Activated CD4-positive, CD25-positive, alpha-beta regulatory T cell treated with anti-CD3 and anti-CD28 coated beads, Interleukin-2, amount 50 U/mL, for 16 hours (primary cell): ENCODE results near the gene BCL7C.

ENCODE experiments used
- DNase-seq: peaks from one replicate; pipeline ENCODE4 v3.0.0-alpha.2; 2020; ENCODE audit warnings: low read depth, low spot score

BCL7C gene

GRCh38 chr16:30922960-30923535 is 29.2 kb upstream of the BCL7C start:
- DNase-seq, result peak; percentile 94

DNA sequence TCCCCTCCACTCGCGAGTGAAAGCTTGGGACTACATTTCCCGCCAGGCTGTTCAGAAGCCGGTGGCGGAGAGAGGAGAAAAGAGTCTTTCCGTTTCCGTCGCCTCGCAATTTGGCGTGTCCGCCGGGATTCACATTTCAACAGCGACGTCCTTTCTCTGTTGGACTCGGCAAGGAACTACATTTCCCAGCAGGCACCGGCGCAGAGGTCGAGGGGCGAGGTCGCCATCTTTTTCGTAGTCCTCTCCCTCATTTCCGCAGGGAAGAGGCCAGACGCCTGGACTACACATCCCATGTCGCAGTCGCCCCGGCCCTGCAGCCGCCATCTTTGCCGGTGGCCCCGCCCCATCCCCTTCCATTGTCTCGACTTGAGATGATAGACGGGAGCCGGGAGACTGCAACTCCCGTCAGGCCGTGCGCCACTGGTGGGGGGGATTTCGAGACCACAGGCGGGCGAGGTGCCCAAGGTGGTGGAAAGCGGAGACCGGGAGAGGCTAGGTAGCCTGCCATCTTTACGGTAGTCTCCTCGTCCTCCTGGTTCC is 28.6 kb upstream of the BCL7C start:
- DNase-seq, result peak; percentile 100

GRCh38 chr16:30921748-30922419 is 28.0 kb upstream of the BCL7C start:
- DNase-seq, result peak; percentile 75

- no peak for DNase-seq
These were observed 27.5 kb upstream of the BCL7C start for GRCh38 chr16:30921459-30921747.

DNA sequence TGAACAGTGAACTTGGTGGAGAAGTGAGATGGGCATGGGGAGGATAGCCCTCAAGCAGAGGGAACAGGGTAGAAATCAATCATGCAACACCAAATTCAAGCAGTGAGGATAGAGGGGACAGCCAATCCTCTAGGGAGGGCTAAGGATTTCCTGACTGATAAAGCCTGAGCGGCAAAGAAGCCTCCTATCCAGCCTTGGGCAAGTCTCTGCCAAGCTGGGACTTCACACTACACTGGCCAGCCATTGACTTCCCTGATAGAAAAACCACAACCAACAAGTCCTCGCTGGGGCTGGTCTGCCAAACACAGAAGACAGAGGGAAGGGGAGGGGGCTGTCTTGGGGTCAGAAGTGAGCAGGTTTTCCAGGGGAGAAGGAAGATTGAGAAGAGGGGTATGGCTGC is 27.0 kb upstream of the BCL7C start:
- DNase-seq, result no peak

- no peak for DNase-seq
These were observed 24.7 kb upstream of the BCL7C start for GRCh38 chr16:30918614-30919013.

GRCh38 chr16:30914830-30915229 is 21.0 kb upstream of the BCL7C start:
- DNase-seq, result no peak

GRCh38 chr16:30912794-30913412 is 19.0 kb upstream of the BCL7C start:
- no peak for DNase-seq

DNA sequence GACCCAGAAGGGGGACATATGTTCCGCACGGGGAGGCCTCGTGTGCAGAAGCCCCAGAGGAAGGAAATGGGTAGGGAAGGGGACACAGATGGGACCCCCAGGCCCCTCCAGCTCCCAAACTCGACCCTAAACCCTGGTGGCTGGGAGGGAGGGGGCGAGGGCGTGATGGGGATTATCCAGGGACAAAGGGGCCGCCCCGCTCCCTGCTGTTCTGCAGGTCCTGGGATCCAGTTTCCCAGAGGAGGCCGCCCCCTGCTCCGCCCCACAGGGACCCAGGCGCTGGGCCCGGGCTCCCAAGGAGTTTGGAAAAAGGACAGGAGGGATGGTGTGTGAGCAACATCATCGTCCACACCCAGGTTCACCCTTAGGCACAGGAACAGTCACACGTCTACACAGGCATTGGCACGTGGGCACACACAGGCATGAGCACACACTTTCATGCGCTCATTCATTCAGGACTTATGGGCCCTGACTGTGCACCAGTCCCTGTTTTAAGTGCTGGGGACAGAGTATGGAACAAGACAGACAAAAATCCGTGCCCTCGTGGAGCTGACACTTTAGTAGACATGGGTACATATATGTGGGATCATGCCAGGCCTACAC is 16.7 kb upstream of the BCL7C start:
- DNase-seq, result no peak

- DNase-seq, result no peak
These were observed 13.2 kb upstream of the BCL7C start for GRCh38 chr16:30907064-30907463.

DNA sequence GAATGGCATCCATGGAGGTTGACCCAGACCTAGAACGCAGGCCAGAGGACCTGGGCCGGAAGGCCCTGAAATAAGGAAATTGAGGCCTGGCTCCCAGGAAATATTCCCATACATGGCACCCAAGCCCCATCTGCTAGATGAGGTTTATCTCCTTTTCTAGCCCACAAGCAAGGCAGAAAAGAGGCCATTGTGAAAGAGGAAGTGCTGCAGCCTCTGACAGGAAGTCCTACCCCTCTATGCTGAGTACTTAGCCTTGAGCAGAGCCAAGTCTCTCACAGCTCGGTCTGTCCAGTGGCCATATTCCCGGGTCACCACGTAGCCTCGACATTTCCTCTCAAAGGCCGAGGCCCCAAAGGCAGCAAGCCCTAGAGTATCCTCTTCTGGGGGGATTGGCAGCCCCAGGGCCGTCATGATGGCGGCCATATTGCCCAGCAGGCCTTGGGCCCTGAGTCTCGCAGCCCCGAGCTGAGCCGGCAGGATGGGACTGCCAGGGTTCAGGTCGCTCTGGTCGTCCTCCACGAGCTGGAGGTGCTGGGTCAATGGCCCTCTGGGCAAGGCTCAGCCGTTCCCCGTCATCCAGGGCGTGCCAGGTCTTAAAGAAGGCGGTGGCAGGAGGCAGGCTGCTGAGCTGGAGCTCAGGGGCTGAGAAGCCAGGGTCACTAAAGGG is 10.4 kb upstream of the BCL7C start:
- DNase-seq, result no peak

- DNase-seq, result no peak
These were observed 9.7 kb upstream of the BCL7C start for GRCh38 chr16:30903596-30903995.

- no peak for DNase-seq
These were observed 9.1 kb upstream of the BCL7C start for GRCh38 chr16:30903002-30903401.

GRCh38 chr16:30902029-30902972 is 8.4 kb upstream of the BCL7C start:
- DNase-seq, result no peak

DNA sequence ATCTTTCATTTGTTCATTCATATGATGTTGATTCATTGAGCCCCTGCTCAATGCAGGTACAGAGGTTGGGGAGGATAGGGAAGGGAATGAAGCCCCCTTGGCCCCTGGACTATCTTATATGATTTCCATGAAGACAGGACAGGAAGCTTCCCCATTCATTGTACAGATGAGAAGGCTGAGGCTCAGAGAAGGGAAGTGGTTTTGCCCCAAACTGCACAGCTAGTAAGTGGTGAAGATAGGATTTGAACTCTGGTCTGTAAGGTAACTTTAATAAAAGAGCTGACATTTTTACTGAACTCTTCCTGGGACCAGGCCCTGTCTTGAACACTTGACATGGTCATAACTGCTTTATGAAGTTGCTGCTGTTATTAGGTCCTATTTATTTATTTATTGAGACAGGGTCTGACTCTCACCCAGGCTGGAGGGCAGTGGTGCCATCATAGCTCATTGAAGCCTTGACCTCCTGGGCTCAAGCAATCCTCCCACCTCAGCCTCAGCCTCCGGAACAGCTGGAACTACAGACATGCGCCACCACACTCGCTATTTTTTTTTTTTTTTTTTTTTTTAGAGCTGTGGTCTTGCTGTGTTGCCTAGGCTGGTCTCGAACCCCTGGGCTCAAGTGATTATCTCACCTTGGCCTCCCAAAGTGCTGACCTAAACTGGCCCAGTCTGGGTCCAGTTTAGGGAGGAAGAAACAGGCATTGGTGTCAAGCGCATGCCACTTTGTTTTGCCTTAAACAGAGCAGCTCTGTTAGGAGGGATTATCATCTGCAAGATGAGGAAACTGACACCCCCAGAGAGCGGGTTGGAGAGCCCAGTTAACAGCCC is 7.5 kb upstream of the BCL7C start:
- no peak for DNase-seq

DNA sequence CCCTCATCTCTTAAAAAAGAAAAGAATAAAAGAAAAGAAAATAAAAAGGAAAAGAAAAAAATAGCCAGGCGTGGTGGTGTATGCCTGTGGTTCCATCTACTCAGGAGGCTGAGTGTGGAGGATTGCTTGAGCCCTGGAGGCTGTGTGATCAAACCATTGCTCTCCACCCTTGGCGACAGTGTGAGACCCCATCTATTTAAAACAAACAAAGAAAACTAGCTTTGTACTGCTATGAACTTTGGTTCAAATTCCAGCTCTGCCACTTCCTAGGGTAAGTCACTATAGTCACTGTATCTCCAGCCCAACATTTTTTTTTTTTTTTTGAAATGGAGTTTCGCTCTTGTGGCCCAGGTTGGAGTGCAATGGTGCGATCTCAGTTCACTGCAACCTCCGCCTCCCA is 6.7 kb upstream of the BCL7C start:
- no peak for DNase-seq

DNA sequence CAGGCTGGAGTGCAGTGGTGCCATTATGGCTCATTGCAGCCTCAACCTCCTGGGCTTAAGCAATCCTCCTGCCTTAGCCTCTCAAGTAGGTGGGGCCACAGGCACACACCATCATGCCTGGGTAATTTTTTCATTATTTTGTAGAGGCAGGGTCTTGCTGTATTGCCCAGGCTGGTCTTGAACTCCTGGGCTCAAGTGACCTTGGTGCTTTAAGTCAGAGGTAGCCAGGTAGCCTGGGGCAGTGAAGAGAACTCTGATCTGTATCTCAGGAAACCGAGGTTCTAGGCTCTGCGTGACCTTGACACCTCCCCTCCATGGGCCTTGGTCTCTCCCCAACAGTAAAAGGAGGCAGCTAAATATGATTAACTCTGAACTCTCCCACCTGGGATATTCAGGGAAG is 5.9 kb upstream of the BCL7C start:
- no peak for DNase-seq

GRCh38 chr16:30896889-30897733 is 3.2 kb upstream of the BCL7C start:
- DNase-seq, result peak; percentile 66

GRCh38 chr16:30896261-30896888 is 2.5 kb upstream of the BCL7C start, which contains the start of gene CTF1:
Gene CTF1 (plus strand): TSS chr16:30896614. CDS start chr16:30896644, 30 bp downstream.
- DNase-seq, result no peak
